Measurements from ENCODE around the gene HNRNPA2B1. TPM values are rescaled to one million over a fixed set of nuclear protein-coding genes. Genes with fewer than 3 reads are reported as not detected.
A peak's percentile ranks its signal among the peaks of the same experiment; 100 is the strongest.

The HNRNPA2B1 gene
- total and polyA plus RNA-seq, 2 of the 8 experiments (the other 6 are each of a cell fraction or from before 2014, with no cell fraction given), result 276 to 1,255 TPM

- Histone ChIP-seq H3K4ac (replicated peaks; ENCODE audit: insufficient read length, low read depth, low read length) (no peak overlapping the region), H4K91ac (replicated peaks; ENCODE audit: insufficient read length, low read length) (no peak overlapping the region), H4K5ac (ENCODE audit: insufficient read length, low read depth, low read length) (no peak overlapping the region), H2BK12ac (ENCODE audit: low read depth, low read length) (no peak overlapping the region), H3K23ac (ENCODE audit: insufficient read length) (no peak overlapping the region), H3K9me3 (ENCODE audit: insufficient read depth in 2 of 2, low read depth in 1 of 2, low read length in 1 of 2) (no peaks in the 10 kb centered on the region), H3K23me2 (ENCODE audit: low read depth, low read length) (no peaks in the 10 kb centered on the region), H2BK15ac (ENCODE audit: low read length) (no peak overlapping the region), H3K18ac (ENCODE audit: extremely low read depth, low read length) (no peak overlapping the region), H2BK20ac (ENCODE audit: low read length) (no peak overlapping the region), H4K20me1 (replicated peaks in 1 of 2; ENCODE audit: control insufficient read depth in 1 of 2, insufficient read depth in 2 of 2, low read length in 2 of 2) (peaks cover 0 to 2% of the 10 kb centered on the region in 2 experiments), H3K79me2 (ENCODE audit: control insufficient read depth in 1 of 2, insufficient read depth in 2 of 2, low read length in 2 of 2) (peaks cover 0 to 24% of the 10 kb centered on the region in 2 experiments; a peak in 2 of 4 replicates), H3K36me3 (ENCODE audit: control insufficient read depth in 2 of 4, insufficient read depth in 4 of 4, low read length in 3 of 4) (peaks cover 21 to 47% (median 33%) of the 10 kb centered on the region in 4 experiments), H2BK120ac (replicated peaks; ENCODE audit: low read depth, low read length) (no peak overlapping the region), H3K4me1 (replicated peaks in 1 of 4; ENCODE audit: control insufficient read depth in 3 of 4, insufficient read depth in 4 of 4, low read length in 3 of 4) (no peaks in the 10 kb centered on the region), H3K79me1 (ENCODE audit: low read depth, low read length) (no peaks in the 10 kb centered on the region), H2BK5ac (ENCODE audit: low read depth, low read length) (no peak overlapping the region), H3K9ac (replicated peaks in 1 of 4; ENCODE audit: extremely low read depth in 1 of 4, low read depth in 3 of 4, low read length in 3 of 4) (no peak overlapping the region), H2AK5ac (ENCODE audit: low read depth, low read length) (no peak overlapping the region), H3K56ac (replicated peaks; ENCODE audit: insufficient read length, low read depth, low read length) (no peak overlapping the region), H3K27ac (ENCODE audit: low read depth, low read length) (no peak overlapping the region), H3K14ac (ENCODE audit: insufficient read length) (no peak overlapping the region), H3K27me3 (replicated peaks in 1 of 4; ENCODE audit: control insufficient read depth in 3 of 4, extremely low read depth in 1 of 4, insufficient read depth in 3 of 4, low read length in 3 of 4) (no peaks in the 10 kb centered on the region), H3K4me3 (ENCODE audit: extremely low read depth in 1 of 4, insufficient read depth in 2 of 4, low read depth in 3 of 4, low read length in 4 of 4) (no peak overlapping the region), H4K8ac (ENCODE audit: extremely low read depth, insufficient read depth, low read length) (no peak overlapping the region), H2AFZ (ENCODE audit: low read length) (no peak overlapping the region), H3K4me2 (ENCODE audit: insufficient read depth in 1 of 2, low read depth in 2 of 2, low read length in 2 of 2) (no peak overlapping the region)
- DNase-seq (ENCODE audit: low read depth in 1 of 2, low spot score in 2 of 2) (no peak), FAIRE-seq (peak; percentile 32)
- 92% methylated on average over 2 of the region's 2 CpGs; no CpG with 5 or more reads in 1 of the 2 experiments for WGBS, 2 experiments (ENCODE audit: extremely low coverage in 1 of 2, insufficient coverage in 1 of 2, insufficient read length in 1 of 2, insufficient replicate concordance in 2 of 2, low coverage in 1 of 2, low lambda C conversion rate in 2 of 2, missing lambda C conversion rate in 1 of 2)
- TF ChIP-seq EZH2 (IDR thresholded peaks at IDR 0.05; ENCODE audit: low read depth, low read length, severe bottlenecking), result no peak
- peak; percentile 64 for TF ChIP-seq POLR2AphosphoS5 (IDR thresholded peaks at IDR 0.05; ENCODE audit: low read depth, low read length)
- peak in 1 of 2 experiments; percentile 53; a peak in 1 of 3 replicates for TF ChIP-seq POLR2A (IDR thresholded peaks at IDR 0.05; ENCODE audit: control extremely low read depth in 1 of 2, low read depth in 2 of 2, low read length in 2 of 2)
- ChIA-PET CTCF (ENCODE audit: partially characterized antibody) (interaction anchor here (0.7 to 1.8 kb wide), 3 partner anchors 9 to 16 kb away, joined by 3 to 4 read pairs (median 3); no protein-coding TSS in a partner anchor), POLR2A (ENCODE audit: partially characterized antibody) (interaction anchor here (1.0 to 17.7 kb wide), 8 partner anchors 7 to 109 kb away, joined by 3 to 442 read pairs (median 8); partner anchors contain the start of genes CBX3 and HNRNPA2B1)
Measured at GRCh38 chr7:26212921-26213718, 12.6 kb upstream of the HNRNPA2B1 start.

Measured in H1 (cell line).